H1 (cell line): ENCODE data around the gene PCDHGA2. TPM values are rescaled to one million over a fixed set of nuclear protein-coding genes. Genes with fewer than 3 reads are reported as not detected.

Experiments used
- CTCF ChIA-PET: fragments of 300-600 bp; sonication (Branson Sonifier 250); formaldehyde crosslinking; loops from one replicate; lab custom pipeline; 2021; ENCODE audit not compliant: partially characterized antibody; lab: Charles Lee
- POLR2A ChIA-PET: fragments of 300-600 bp; sonication (Branson Sonifier 250); formaldehyde crosslinking; loops from one replicate; lab custom pipeline; 2021; ENCODE audit warnings: inconsistent platforms; ENCODE audit not compliant: partially characterized antibody; lab: Charles Lee
- DNase-seq, 2 experiments: peaks; one replicate each; pipeline versions ENCODE4 v3.0.0 to v3.0.0-alpha.2; 2010 to 2022; ENCODE audit warnings: low spot score in 2 of 2, low read depth in 1 of 2, mixed read lengths in 1 of 2
- FAIRE-seq: peaks from 2 replicates; lab custom pipeline; 2011; peaks lifted over from hg19 to GRCh38; lab: Jason Lieb, UNC
- H2AFZ ChIP-seq: 2 replicates; pipeline ENCODE4 v1.8.1; 2012; ENCODE audit warnings: low read length, inconsistent platforms
- H2AK5ac ChIP-seq: 2 replicates; pipeline ENCODE4 v1.6.1; 2013; ENCODE audit warnings: low read depth, low read length
- H2BK120ac ChIP-seq: replicated peaks from 2 replicates; pipeline ENCODE3; 2013; ENCODE audit warnings: low read depth, low read length, inconsistent platforms
- H2BK12ac ChIP-seq: 2 replicates; pipeline ENCODE4 v1.6.1; 2013; ENCODE audit warnings: low read depth, low read length
- H2BK15ac ChIP-seq: 2 replicates; pipeline ENCODE4 v1.6.1; 2013; ENCODE audit warnings: low read length
- H2BK20ac ChIP-seq: 2 replicates; pipeline ENCODE4 v1.6.1; 2013; ENCODE audit warnings: low read length
- H2BK5ac ChIP-seq: 2 replicates; pipeline ENCODE4 v1.6.1; 2013; ENCODE audit warnings: low read depth, low read length
- H3K14ac ChIP-seq: 2 replicates; pipeline ENCODE4 v1.6.1; 2013; ENCODE audit warnings: inconsistent platforms; ENCODE audit not compliant: insufficient read length
- H3K18ac ChIP-seq: 2 replicates; pipeline ENCODE4 v1.6.1; 2013; ENCODE audit warnings: low read length; ENCODE audit errors: extremely low read depth
- H3K23ac ChIP-seq: 2 replicates; pipeline ENCODE4 v1.6.1; 2013; ENCODE audit warnings: inconsistent platforms; ENCODE audit not compliant: insufficient read length
- H3K23me2 ChIP-seq: 2 replicates; pipeline ENCODE4 v1.6.1; 2013; ENCODE audit warnings: low read depth, low read length
- H3K27ac ChIP-seq: 2 replicates; pipeline ENCODE4 v1.6.1; 2011; ENCODE audit warnings: low read depth, low read length, inconsistent platforms
- H3K27me3 ChIP-seq, 4 experiments: replicated peaks in 1 of 4; 1 replicate in 1 of 4; 2 replicates in 3 of 4; pipeline versions ENCODE4 v1.6.1 to v1.8.1; 2011 to 2013; ENCODE audit warnings: low read length in 3 of 4, mild to moderate bottlenecking in 3 of 4, inconsistent platforms in 2 of 4, mixed read lengths in 2 of 4, moderate library complexity in 1 of 4; ENCODE audit not compliant: control insufficient read depth in 3 of 4, insufficient read depth in 3 of 4; ENCODE audit errors: extremely low read depth in 1 of 4
- H3K36me3 ChIP-seq, 4 experiments: 2 replicates each; pipeline versions ENCODE4 v1.6.1 to v1.8.1; 2011 to 2013; ENCODE audit warnings: mild to moderate bottlenecking in 4 of 4, low read length in 3 of 4, moderate library complexity in 2 of 4, control low read depth in 1 of 4, inconsistent platforms in 1 of 4; ENCODE audit not compliant: insufficient read depth in 4 of 4, control insufficient read depth in 2 of 4
- H3K4ac ChIP-seq: replicated peaks from 2 replicates; pipeline ENCODE3; 2013; ENCODE audit warnings: low read length, low read depth, mixed read lengths, inconsistent platforms; ENCODE audit not compliant: insufficient read length
- H3K4me1 ChIP-seq, 4 experiments: replicated peaks in 1 of 4; 1 replicate in 1 of 4; 2 replicates in 3 of 4; pipeline versions ENCODE4 v1.6.1 to v1.8.1; 2011 to 2013; ENCODE audit warnings: low read length in 3 of 4, inconsistent platforms in 2 of 4, mixed read lengths in 1 of 4; ENCODE audit not compliant: insufficient read depth in 4 of 4, control insufficient read depth in 3 of 4
- H3K4me2 ChIP-seq, 2 experiments: 2 replicates each; pipeline versions ENCODE4 v1.6.1 to v1.8.1; 2011 to 2013; ENCODE audit warnings: low read depth in 2 of 2, low read length in 2 of 2, control low read depth in 1 of 2, inconsistent platforms in 1 of 2, mild to moderate bottlenecking in 1 of 2; ENCODE audit not compliant: insufficient read depth in 1 of 2
- H3K4me3 ChIP-seq, 4 experiments: fragments of 200-600, 300-600 bp in 1 of 4; sonication (generic), shearing (Covaris generic), sonication (Bioruptor Twin) in 1 of 4; 2 replicates each; pipeline versions ENCODE4 v1.5.1 to v1.8.1; 2011 to 2016; ENCODE audit warnings: low read length in 4 of 4, low read depth in 3 of 4, control low read depth in 2 of 4, inconsistent platforms in 2 of 4, mild to moderate bottlenecking in 2 of 4, mixed read lengths in 1 of 4, moderate library complexity in 1 of 4; ENCODE audit not compliant: insufficient read depth in 2 of 4; ENCODE audit errors: extremely low read depth in 1 of 4
- H3K56ac ChIP-seq: replicated peaks from 2 replicates; pipeline ENCODE3; 2013; ENCODE audit warnings: low read depth, mild to moderate bottlenecking, mixed read lengths, low read length, inconsistent platforms; ENCODE audit not compliant: insufficient read length
- H3K79me1 ChIP-seq: 2 replicates; pipeline ENCODE4 v1.6.1; 2013; ENCODE audit warnings: low read depth, low read length, control low read depth
- H3K79me2 ChIP-seq, 2 experiments: 2 replicates each; pipeline versions ENCODE4 v1.6.1 to v1.8.1; 2012 to 2013; ENCODE audit warnings: low read length in 2 of 2, mild to moderate bottlenecking in 2 of 2, inconsistent platforms in 1 of 2; ENCODE audit not compliant: insufficient read depth in 2 of 2, control insufficient read depth in 1 of 2
- H3K9ac ChIP-seq, 4 experiments: replicated peaks in 1 of 4; 1 replicate in 1 of 4; 2 replicates in 3 of 4; pipeline versions ENCODE4 v1.6.1 to v1.8.1; 2011 to 2013; ENCODE audit warnings: low read depth in 3 of 4, low read length in 3 of 4, control low read depth in 2 of 4, mild to moderate bottlenecking in 2 of 4, moderate library complexity in 2 of 4, inconsistent platforms in 1 of 4; ENCODE audit errors: extremely low read depth in 1 of 4
- H3K9me3 ChIP-seq, 2 experiments: 2 replicates each; pipeline versions ENCODE4 v1.6.1 to v1.8.1; 2012 to 2013; ENCODE audit warnings: mild to moderate bottlenecking in 2 of 2, moderate library complexity in 2 of 2, control low read depth in 1 of 2, inconsistent platforms in 1 of 2, low read depth in 1 of 2, low read length in 1 of 2, mixed read lengths in 1 of 2; ENCODE audit not compliant: insufficient read depth in 2 of 2
- H4K20me1 ChIP-seq, 2 experiments: replicated peaks in 1 of 2; 2 replicates each; pipeline versions ENCODE3 to v1.8.1; 2011 to 2013; ENCODE audit warnings: inconsistent platforms in 2 of 2, low read length in 2 of 2, mild to moderate bottlenecking in 1 of 2; ENCODE audit not compliant: insufficient read depth in 2 of 2, control insufficient read depth in 1 of 2
- H4K5ac ChIP-seq: 2 replicates; pipeline ENCODE4 v1.6.1; 2013; ENCODE audit warnings: low read length, low read depth, mixed read lengths, inconsistent platforms; ENCODE audit not compliant: insufficient read length
- H4K8ac ChIP-seq: 2 replicates; pipeline ENCODE4 v1.8.0; 2013; ENCODE audit warnings: mild to moderate bottlenecking, moderate library complexity, low read length, inconsistent platforms; ENCODE audit not compliant: insufficient read depth; ENCODE audit errors: extremely low read depth
- H4K91ac ChIP-seq: replicated peaks from 2 replicates; pipeline ENCODE3; 2013; ENCODE audit warnings: low read length, mixed read lengths, inconsistent platforms; ENCODE audit not compliant: insufficient read length
- CBX8 ChIP-seq: fragments of 300-800, 300-1000 bp; sonication (generic); IDR thresholded peaks from 2 replicates; pipeline ENCODE4 v1.7.1; 2016; ENCODE audit warnings: low read depth, low read length, borderline replicate concordance
- NRF1 ChIP-seq: IDR thresholded peaks from 2 replicates; pipeline ENCODE4 v1.6.1; 2011; ENCODE audit warnings: mild to moderate bottlenecking, low read depth, low read length, improper control_type of control experiment
- WGBS, 2 experiments: shearing (Covaris generic) in 1 of 2; methylation state at CpG; one replicate each; pipeline versions ENCODE4 v1.1.6 to v1.1.7; 2013 to 2015; ENCODE audit warnings: low lambda C conversion rate in 2 of 2, mixed read lengths in 2 of 2, inconsistent platforms in 1 of 2, low coverage in 1 of 2, missing lambda C conversion rate in 1 of 2; ENCODE audit not compliant: insufficient replicate concordance in 2 of 2, insufficient coverage in 1 of 2, insufficient read length in 1 of 2; ENCODE audit errors: extremely low coverage in 1 of 2, missing lambda C conversion rate in 1 of 2; 5-methylcytosine and 5-hydroxymethylcytosine counted together
- polyA plus RNA-seq, 7 experiments: library from polyadenylated mRNA; depleted of rRNA in 3 of 7; stranded (reverse) in 5 of 7; unstranded in 2 of 7; fragments of >200 nt in 5 of 7; fragments of 200-250 nt in 2 of 7; gene quantifications; 1 replicate in 5 of 7; 2 replicates in 1 of 7; 4 replicates in 1 of 7; pipeline versions ENCODE4 v1.2.1 to v1.2.3, GENCODE V29; 2011 to 2013; ENCODE audit warnings: missing spikeins in 2 of 7, mixed read lengths in 2 of 7
- total RNA-seq: library from RNA; stranded (reverse); fragmentation: NEBNext Ultra II Directional; extraction: Animal tissue kit (Norgen Biotek cat#: 25700); gene quantifications from 2 replicates; pipeline ENCODE4 v1.2.1, GENCODE V29; 2021

PCDHGA2 gene
- total and polyA plus RNA-seq, 2 of the 8 experiments (the other 6 are each of a cell fraction or from before 2014, with no cell fraction given), result 0.32 to 0.39 TPM

DNA sequence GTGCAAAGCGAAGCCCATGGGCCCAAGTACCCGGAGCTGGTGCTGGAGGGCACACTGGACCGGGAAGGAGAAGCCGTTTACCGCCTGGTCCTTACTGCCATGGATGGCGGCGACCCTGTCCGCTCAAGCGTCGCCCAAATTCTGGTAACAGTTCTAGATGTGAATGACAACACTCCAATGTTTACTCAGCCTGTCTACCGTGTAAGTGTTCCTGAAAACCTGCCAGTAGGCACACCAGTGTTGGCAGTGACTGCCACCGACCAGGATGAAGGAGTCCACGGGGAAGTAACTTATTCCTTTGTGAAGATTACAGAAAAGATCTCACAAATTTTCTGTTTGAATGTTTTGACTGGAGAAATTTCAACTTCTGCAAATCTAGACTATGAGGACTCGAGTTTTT is 36.1 kb downstream of the PCDHGA2 start:
- POLR2A ChIA-PET, result interaction anchor here (1.3 kb wide), 1 partner anchor 16 kb away, joined by 3 read pairs; no protein-coding TSS in a partner anchor
- H3K4me3 ChIP-seq, result no peak overlapping the region
- 93% methylated on average over 14 of the region's 14 CpGs; no CpG with 5 or more reads in 1 of the 2 experiments for WGBS, 2 experiments
- no peak for TF ChIP-seq CBX8
- TF ChIP-seq NRF1, result no peak

More for the DNA sequence above, 36.1 kb downstream of the PCDHGA2 start:
- Histone ChIP-seq H2BK120ac (no peak overlapping the region), H3K14ac (no peak overlapping the region), H3K27me3 (no peaks in the 10 kb centered on the region), H3K36me3 (peaks cover 0 to 3% (median 0%) of the 10 kb centered on the region in 4 experiments; a peak in 2 of 8 replicates), H3K23me2 (no peaks in the 10 kb centered on the region), H3K9ac (no peak overlapping the region), H3K56ac (no peak overlapping the region), H3K18ac (no peak overlapping the region), H4K91ac (no peak overlapping the region), H2BK15ac (no peak overlapping the region), H3K9me3 (peaks cover 36 to 51% of the 10 kb centered on the region in 2 experiments; a peak in 3 of 4 replicates), H2AK5ac (no peak overlapping the region), H2BK12ac (no peak overlapping the region), H3K27ac (no peak overlapping the region), H3K79me2 (no peaks in the 10 kb centered on the region), H3K23ac (no peak overlapping the region), H2AFZ (no peak overlapping the region), H3K4ac (no peak overlapping the region), H4K20me1 (no peaks in the 10 kb centered on the region), H3K4me2 (no peak overlapping the region), H2BK5ac (no peak overlapping the region), H3K79me1 (no peaks in the 10 kb centered on the region), H2BK20ac (no peak overlapping the region), H4K5ac (no peak overlapping the region), H4K8ac (no peak overlapping the region), H3K4me1 (no peaks in the 10 kb centered on the region)
- CTCF ChIA-PET, result interaction anchor here (0.7 to 2.9 kb wide), 17 partner anchors 10 to 183 kb away, joined by 3 to 11 read pairs (median 4); partner anchors contain the start of genes PCDHGA10, PCDHGA5, PCDHGB2 and PCDHGB4
- DNase-seq (no peak), FAIRE-seq (no peak)
